ENCODE measurements around the gene PAK4.

DNA sequence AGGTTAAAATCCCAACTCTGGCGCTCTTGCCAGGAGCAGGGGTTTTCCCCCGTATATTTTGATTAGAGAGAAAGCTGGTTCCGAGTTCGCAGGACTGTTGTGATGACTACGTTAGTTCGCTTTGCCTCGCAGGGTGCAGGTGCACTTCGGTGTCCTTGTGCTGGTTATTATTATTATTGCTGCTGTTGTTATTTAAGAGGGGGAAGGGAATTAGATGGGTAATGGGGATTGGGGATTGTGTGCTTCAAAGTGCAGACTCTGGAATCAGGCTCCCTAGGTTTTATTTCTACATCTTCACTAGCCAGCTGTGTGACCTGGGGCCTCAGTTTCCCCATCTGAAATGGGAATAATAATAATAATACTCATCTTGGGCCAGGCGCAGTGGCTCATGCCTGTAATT is 26.2 kb upstream of the PAK4 start:
- TF ChIP-seq, protein P1, sequence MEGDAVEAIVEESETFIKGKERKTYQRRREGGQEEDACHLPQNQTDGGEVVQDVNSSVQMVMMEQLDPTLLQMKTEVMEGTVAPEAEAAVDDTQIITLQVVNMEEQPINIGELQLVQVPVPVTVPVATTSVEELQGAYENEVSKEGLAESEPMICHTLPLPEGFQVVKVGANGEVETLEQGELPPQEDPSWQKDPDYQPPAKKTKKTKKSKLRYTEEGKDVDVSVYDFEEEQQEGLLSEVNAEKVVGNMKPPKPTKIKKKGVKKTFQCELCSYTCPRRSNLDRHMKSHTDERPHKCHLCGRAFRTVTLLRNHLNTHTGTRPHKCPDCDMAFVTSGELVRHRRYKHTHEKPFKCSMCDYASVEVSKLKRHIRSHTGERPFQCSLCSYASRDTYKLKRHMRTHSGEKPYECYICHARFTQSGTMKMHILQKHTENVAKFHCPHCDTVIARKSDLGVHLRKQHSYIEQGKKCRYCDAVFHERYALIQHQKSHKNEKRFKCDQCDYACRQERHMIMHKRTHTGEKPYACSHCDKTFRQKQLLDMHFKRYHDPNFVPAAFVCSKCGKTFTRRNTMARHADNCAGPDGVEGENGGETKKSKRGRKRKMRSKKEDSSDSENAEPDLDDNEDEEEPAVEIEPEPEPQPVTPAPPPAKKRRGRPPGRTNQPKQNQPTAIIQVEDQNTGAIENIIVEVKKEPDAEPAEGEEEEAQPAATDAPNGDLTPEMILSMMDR (IDR thresholded peaks at IDR 0.05), result no peak
- TF ChIP-seq POLR2A (IDR thresholded peaks at IDR 0.05), result no peak
